H1 (cell line): ENCODE data around the gene ATP7A. TPM values are rescaled to one million over a fixed set of nuclear protein-coding genes. Genes with fewer than 3 reads are reported as not detected.

Source experiments
- CTCF ChIA-PET: fragments of 300-600 bp; sonication (Branson Sonifier 250); formaldehyde crosslinking; loops from one replicate; lab custom pipeline; 2021; ENCODE audit not compliant: partially characterized antibody; lab: Charles Lee
- POLR2A ChIA-PET: fragments of 300-600 bp; sonication (Branson Sonifier 250); formaldehyde crosslinking; loops from one replicate; lab custom pipeline; 2021; ENCODE audit warnings: inconsistent platforms; ENCODE audit not compliant: partially characterized antibody; lab: Charles Lee
- DNase-seq, 2 experiments: peaks; one replicate each; pipeline versions ENCODE4 v3.0.0 to v3.0.0-alpha.2; 2010 to 2022; ENCODE audit warnings: low spot score in 2 of 2, low read depth in 1 of 2, mixed read lengths in 1 of 2
- FAIRE-seq: peaks from 2 replicates; lab custom pipeline; 2011; peaks lifted over from hg19 to GRCh38; lab: Jason Lieb, UNC
- H2AFZ ChIP-seq: 2 replicates; pipeline ENCODE4 v1.8.1; 2012; ENCODE audit warnings: low read length, inconsistent platforms
- H2AK5ac ChIP-seq: 2 replicates; pipeline ENCODE4 v1.6.1; 2013; ENCODE audit warnings: low read depth, low read length
- H2BK120ac ChIP-seq: replicated peaks from 2 replicates; pipeline ENCODE3; 2013; ENCODE audit warnings: low read depth, low read length, inconsistent platforms
- H2BK12ac ChIP-seq: 2 replicates; pipeline ENCODE4 v1.6.1; 2013; ENCODE audit warnings: low read depth, low read length
- H2BK15ac ChIP-seq: 2 replicates; pipeline ENCODE4 v1.6.1; 2013; ENCODE audit warnings: low read length
- H2BK20ac ChIP-seq: 2 replicates; pipeline ENCODE4 v1.6.1; 2013; ENCODE audit warnings: low read length
- H2BK5ac ChIP-seq: 2 replicates; pipeline ENCODE4 v1.6.1; 2013; ENCODE audit warnings: low read depth, low read length
- H3K14ac ChIP-seq: 2 replicates; pipeline ENCODE4 v1.6.1; 2013; ENCODE audit warnings: inconsistent platforms; ENCODE audit not compliant: insufficient read length
- H3K18ac ChIP-seq: 2 replicates; pipeline ENCODE4 v1.6.1; 2013; ENCODE audit warnings: low read length; ENCODE audit errors: extremely low read depth
- H3K23ac ChIP-seq: 2 replicates; pipeline ENCODE4 v1.6.1; 2013; ENCODE audit warnings: inconsistent platforms; ENCODE audit not compliant: insufficient read length
- H3K23me2 ChIP-seq: 2 replicates; pipeline ENCODE4 v1.6.1; 2013; ENCODE audit warnings: low read depth, low read length
- H3K27ac ChIP-seq: 2 replicates; pipeline ENCODE4 v1.6.1; 2011; ENCODE audit warnings: low read depth, low read length, inconsistent platforms
- H3K27me3 ChIP-seq, 4 experiments: replicated peaks in 1 of 4; 1 replicate in 1 of 4; 2 replicates in 3 of 4; pipeline versions ENCODE4 v1.6.1 to v1.8.1; 2011 to 2013; ENCODE audit warnings: low read length in 3 of 4, mild to moderate bottlenecking in 3 of 4, inconsistent platforms in 2 of 4, mixed read lengths in 2 of 4, moderate library complexity in 1 of 4; ENCODE audit not compliant: control insufficient read depth in 3 of 4, insufficient read depth in 3 of 4; ENCODE audit errors: extremely low read depth in 1 of 4
- H3K36me3 ChIP-seq, 4 experiments: 2 replicates each; pipeline versions ENCODE4 v1.6.1 to v1.8.1; 2011 to 2013; ENCODE audit warnings: mild to moderate bottlenecking in 4 of 4, low read length in 3 of 4, moderate library complexity in 2 of 4, control low read depth in 1 of 4, inconsistent platforms in 1 of 4; ENCODE audit not compliant: insufficient read depth in 4 of 4, control insufficient read depth in 2 of 4
- H3K4ac ChIP-seq: replicated peaks from 2 replicates; pipeline ENCODE3; 2013; ENCODE audit warnings: low read length, low read depth, mixed read lengths, inconsistent platforms; ENCODE audit not compliant: insufficient read length
- H3K4me1 ChIP-seq, 4 experiments: replicated peaks in 1 of 4; 1 replicate in 1 of 4; 2 replicates in 3 of 4; pipeline versions ENCODE4 v1.6.1 to v1.8.1; 2011 to 2013; ENCODE audit warnings: low read length in 3 of 4, inconsistent platforms in 2 of 4, mixed read lengths in 1 of 4; ENCODE audit not compliant: insufficient read depth in 4 of 4, control insufficient read depth in 3 of 4
- H3K4me2 ChIP-seq, 2 experiments: 2 replicates each; pipeline versions ENCODE4 v1.6.1 to v1.8.1; 2011 to 2013; ENCODE audit warnings: low read depth in 2 of 2, low read length in 2 of 2, control low read depth in 1 of 2, inconsistent platforms in 1 of 2, mild to moderate bottlenecking in 1 of 2; ENCODE audit not compliant: insufficient read depth in 1 of 2
- H3K4me3 ChIP-seq, 4 experiments: fragments of 200-600, 300-600 bp in 1 of 4; sonication (generic), shearing (Covaris generic), sonication (Bioruptor Twin) in 1 of 4; 2 replicates each; pipeline versions ENCODE4 v1.5.1 to v1.8.1; 2011 to 2016; ENCODE audit warnings: low read length in 4 of 4, low read depth in 3 of 4, control low read depth in 2 of 4, inconsistent platforms in 2 of 4, mild to moderate bottlenecking in 2 of 4, mixed read lengths in 1 of 4, moderate library complexity in 1 of 4; ENCODE audit not compliant: insufficient read depth in 2 of 4; ENCODE audit errors: extremely low read depth in 1 of 4
- H3K56ac ChIP-seq: replicated peaks from 2 replicates; pipeline ENCODE3; 2013; ENCODE audit warnings: low read depth, mild to moderate bottlenecking, mixed read lengths, low read length, inconsistent platforms; ENCODE audit not compliant: insufficient read length
- H3K79me1 ChIP-seq: 2 replicates; pipeline ENCODE4 v1.6.1; 2013; ENCODE audit warnings: low read depth, low read length, control low read depth
- H3K79me2 ChIP-seq, 2 experiments: 2 replicates each; pipeline versions ENCODE4 v1.6.1 to v1.8.1; 2012 to 2013; ENCODE audit warnings: low read length in 2 of 2, mild to moderate bottlenecking in 2 of 2, inconsistent platforms in 1 of 2; ENCODE audit not compliant: insufficient read depth in 2 of 2, control insufficient read depth in 1 of 2
- H3K9ac ChIP-seq, 4 experiments: replicated peaks in 1 of 4; 1 replicate in 1 of 4; 2 replicates in 3 of 4; pipeline versions ENCODE4 v1.6.1 to v1.8.1; 2011 to 2013; ENCODE audit warnings: low read depth in 3 of 4, low read length in 3 of 4, control low read depth in 2 of 4, mild to moderate bottlenecking in 2 of 4, moderate library complexity in 2 of 4, inconsistent platforms in 1 of 4; ENCODE audit errors: extremely low read depth in 1 of 4
- H3K9me3 ChIP-seq, 2 experiments: 2 replicates each; pipeline versions ENCODE4 v1.6.1 to v1.8.1; 2012 to 2013; ENCODE audit warnings: mild to moderate bottlenecking in 2 of 2, moderate library complexity in 2 of 2, control low read depth in 1 of 2, inconsistent platforms in 1 of 2, low read depth in 1 of 2, low read length in 1 of 2, mixed read lengths in 1 of 2; ENCODE audit not compliant: insufficient read depth in 2 of 2
- H4K20me1 ChIP-seq, 2 experiments: replicated peaks in 1 of 2; 2 replicates each; pipeline versions ENCODE3 to v1.8.1; 2011 to 2013; ENCODE audit warnings: inconsistent platforms in 2 of 2, low read length in 2 of 2, mild to moderate bottlenecking in 1 of 2; ENCODE audit not compliant: insufficient read depth in 2 of 2, control insufficient read depth in 1 of 2
- H4K5ac ChIP-seq: 2 replicates; pipeline ENCODE4 v1.6.1; 2013; ENCODE audit warnings: low read length, low read depth, mixed read lengths, inconsistent platforms; ENCODE audit not compliant: insufficient read length
- H4K8ac ChIP-seq: 2 replicates; pipeline ENCODE4 v1.8.0; 2013; ENCODE audit warnings: mild to moderate bottlenecking, moderate library complexity, low read length, inconsistent platforms; ENCODE audit not compliant: insufficient read depth; ENCODE audit errors: extremely low read depth
- H4K91ac ChIP-seq: replicated peaks from 2 replicates; pipeline ENCODE3; 2013; ENCODE audit warnings: low read length, mixed read lengths, inconsistent platforms; ENCODE audit not compliant: insufficient read length
- CBX5 ChIP-seq: fragments of 300-800, 300-1000 bp; sonication (generic); IDR thresholded peaks from 2 replicates; pipeline ENCODE4 v1.7.1; 2016; ENCODE audit warnings: antibody characterized with exemption, low read length, low read depth
- CEBPB ChIP-seq: IDR thresholded peaks from 2 replicates; pipeline ENCODE4 v1.6.1; 2012; ENCODE audit warnings: low read depth, low read length
- CHD1 ChIP-seq: IDR thresholded peaks from 2 replicates; pipeline ENCODE4 v1.6.1; 2012; ENCODE audit warnings: low read depth, low read length, improper control_type of control experiment
- CHD2 ChIP-seq: IDR thresholded peaks from 2 replicates; pipeline ENCODE4 v1.6.1; 2012; ENCODE audit warnings: low read length, improper control_type of control experiment
- EGR1 ChIP-seq: IDR thresholded peaks from 2 replicates; pipeline ENCODE4 v1.6.1; 2011; ENCODE audit warnings: low read depth, low read length, borderline replicate concordance
- FOSL1 ChIP-seq: IDR thresholded peaks from 2 replicates; pipeline ENCODE4 v1.6.1; 2011; ENCODE audit warnings: mild to moderate bottlenecking, low read depth, low read length, moderate library complexity; ENCODE audit not compliant: insufficient read depth
- GTF2F1 ChIP-seq: IDR thresholded peaks from 2 replicates; pipeline ENCODE4 v1.6.1; 2012; ENCODE audit warnings: low read depth, low read length, improper control_type of control experiment, borderline replicate concordance
- NANOG ChIP-seq: IDR thresholded peaks from 2 replicates; pipeline ENCODE4 v1.6.1; 2011; ENCODE audit warnings: low read length, low read depth, mild to moderate bottlenecking, inconsistent platforms; ENCODE audit not compliant: insufficient read depth, poor library complexity, severe bottlenecking
- PHF8 ChIP-seq: fragments of 200-600 bp; sonication (generic); conservative IDR thresholded peaks from 2 replicates; pipeline ENCODE4 v1.7.1; 2012; ENCODE audit warnings: low read depth, mild to moderate bottlenecking, inconsistent platforms, low read length, moderate library complexity
- RBBP5 ChIP-seq: IDR thresholded peaks from 2 replicates; pipeline ENCODE4 v1.7.1; 2012; ENCODE audit warnings: low read depth, mild to moderate bottlenecking, inconsistent platforms, low read length, moderate library complexity, borderline replicate concordance
- RXRA ChIP-seq: IDR thresholded peaks from 2 replicates; pipeline ENCODE4 v1.6.1; 2011; ENCODE audit warnings: low read depth, mild to moderate bottlenecking, low read length, moderate library complexity; ENCODE audit not compliant: insufficient read depth
- SIN3A ChIP-seq, 2 experiments: IDR thresholded peaks in 1 of 2; conservative IDR thresholded peaks in 1 of 2; 2 replicates each; pipeline ENCODE4 v1.6.1; 2011 to 2012; ENCODE audit warnings: low read length in 2 of 2, improper control_type of control experiment in 1 of 2, low read depth in 1 of 2, mild to moderate bottlenecking in 1 of 2
- SIX5 ChIP-seq: IDR thresholded peaks from 2 replicates; pipeline ENCODE4 v1.6.1; 2011; ENCODE audit warnings: mild to moderate bottlenecking, low read depth, low read length
- YY1 ChIP-seq: IDR thresholded peaks from 2 replicates; pipeline ENCODE4 v1.6.1; 2011; ENCODE audit warnings: low read depth, mild to moderate bottlenecking, low read length
- polyA plus RNA-seq, 7 experiments: library from polyadenylated mRNA; depleted of rRNA in 3 of 7; stranded (reverse) in 5 of 7; unstranded in 2 of 7; fragments of >200 nt in 5 of 7; fragments of 200-250 nt in 2 of 7; gene quantifications; 1 replicate in 5 of 7; 2 replicates in 1 of 7; 4 replicates in 1 of 7; pipeline versions ENCODE4 v1.2.1 to v1.2.3, GENCODE V29; 2011 to 2013; ENCODE audit warnings: missing spikeins in 2 of 7, mixed read lengths in 2 of 7
- total RNA-seq: library from RNA; stranded (reverse); fragmentation: NEBNext Ultra II Directional; extraction: Animal tissue kit (Norgen Biotek cat#: 25700); gene quantifications from 2 replicates; pipeline ENCODE4 v1.2.1, GENCODE V29; 2021
- TF ChIP-seq, protein P1 (sequence below): IDR thresholded peaks from 2 replicates; pipeline ENCODE4 v1.6.1; 2011; ENCODE audit warnings: low read length, improper control_type of control experiment

ATP7A gene
- total and polyA plus RNA-seq, 2 of the 8 experiments (the other 6 are each of a cell fraction or from before 2014, with no cell fraction given) = 0.73 to 2.8 TPM

DNA sequence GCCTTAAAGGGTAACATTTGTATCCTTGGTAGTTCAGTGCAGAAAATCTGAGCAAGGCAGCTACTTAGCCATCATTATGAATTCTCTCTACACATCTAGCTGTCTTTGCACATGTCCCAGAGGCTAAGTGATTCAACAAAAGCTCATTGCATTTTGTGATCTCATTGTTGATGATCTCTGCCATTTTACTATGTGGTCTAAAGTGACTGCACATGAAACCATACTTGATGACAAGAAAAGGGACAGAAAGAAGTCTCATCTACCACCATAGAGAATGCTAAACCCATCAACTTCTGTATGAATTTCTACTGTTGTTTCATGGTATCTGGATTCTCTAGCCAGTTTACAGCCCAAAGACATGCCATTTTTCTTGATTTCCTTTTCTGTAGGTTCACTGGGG lies 187.6 kb downstream of the ATP7A start:
- H3K4me3 ChIP-seq = no peak overlapping the region
- H3K79me1 ChIP-seq = no peaks in the 10 kb centered on the region
- H3K36me3 ChIP-seq = no peaks in the 10 kb centered on the region
- no peak overlapping the region for H3K9ac ChIP-seq
- H3K9me3 ChIP-seq = no peaks in the 10 kb centered on the region
- ChIA-PET CTCF (no interaction called here), POLR2A (no interaction called here)
- no peak overlapping the region for H3K14ac ChIP-seq
- no peaks in the 10 kb centered on the region for H3K27me3 ChIP-seq
- no peak overlapping the region for H2BK20ac ChIP-seq
- H2AFZ ChIP-seq = no peak overlapping the region
- DNase-seq = no peak
- no peaks in the 10 kb centered on the region for H3K4me1 ChIP-seq
- H2BK5ac ChIP-seq = no peak overlapping the region
- FAIRE-seq = no peak
- no peak overlapping the region for H2AK5ac ChIP-seq
- no peak overlapping the region for H3K18ac ChIP-seq
- no peak overlapping the region for H4K5ac ChIP-seq
- no peak overlapping the region for H2BK12ac ChIP-seq
- no peak overlapping the region for H3K4me2 ChIP-seq
- H3K4ac ChIP-seq = no peak overlapping the region
- no peak overlapping the region for H3K27ac ChIP-seq
- no peaks in the 10 kb centered on the region for H3K79me2 ChIP-seq
- H4K20me1 ChIP-seq = no peaks in the 10 kb centered on the region
- H4K8ac ChIP-seq = no peak overlapping the region
- no peak overlapping the region for H2BK15ac ChIP-seq
- no peak overlapping the region for H2BK120ac ChIP-seq
- H4K91ac ChIP-seq = no peak overlapping the region
- H3K56ac ChIP-seq = no peak overlapping the region
- no peaks in the 10 kb centered on the region for H3K23me2 ChIP-seq
- H3K23ac ChIP-seq = no peak overlapping the region
- TF ChIP-seq SIX5 (no peak), NANOG (no peak), CHD1 (no peak), GTF2F1 (no peak), SIN3A (conservative IDR thresholded peaks at IDR 0.05 in 1 of 2, IDR thresholded peaks at IDR 0.05 in 1 of 2; ENCODE audit: low read depth in 1 of 2, low read length in 2 of 2) (no peak), RXRA (no peak), CBX5 (no peak), CEBPB (no peak), YY1 (no peak), EGR1 (no peak), FOSL1 (no peak), CHD2 (no peak), RBBP5 (no peak), PHF8 (no peak)
- TF ChIP-seq, protein P1, sequence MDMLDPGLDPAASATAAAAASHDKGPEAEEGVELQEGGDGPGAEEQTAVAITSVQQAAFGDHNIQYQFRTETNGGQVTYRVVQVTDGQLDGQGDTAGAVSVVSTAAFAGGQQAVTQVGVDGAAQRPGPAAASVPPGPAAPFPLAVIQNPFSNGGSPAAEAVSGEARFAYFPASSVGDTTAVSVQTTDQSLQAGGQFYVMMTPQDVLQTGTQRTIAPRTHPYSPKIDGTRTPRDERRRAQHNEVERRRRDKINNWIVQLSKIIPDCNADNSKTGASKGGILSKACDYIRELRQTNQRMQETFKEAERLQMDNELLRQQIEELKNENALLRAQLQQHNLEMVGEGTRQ = no peak
